ENCODE data around the gene ANKRD63.

The ANKRD63 gene

GRCh38 chr15:40320409-40320808 lies 37.5 kb upstream of the ANKRD63 start:
- Histone ChIP-seq H4K20me1 (ENCODE audit: insufficient read depth, low read length) (no peaks in the 10 kb centered on the region), H3K9me2 (ENCODE audit: low read depth, low read length) (no peaks in the 10 kb centered on the region), H3K9ac (ENCODE audit: low read length) (no peak overlapping the region), H3K4me3 (ENCODE audit: low read depth, low read length, poor library complexity, severe bottlenecking) (no peak overlapping the region), H3F3A (ENCODE audit: insufficient read depth, low read length) (no peaks in the 10 kb centered on the region), H2AFZ (ENCODE audit: low read length) (no peak overlapping the region), H3K4me1 (ENCODE audit: insufficient read depth, low read length, severe bottlenecking) (peaks cover 8% of the 10 kb centered on the region), H3K9me3 (ENCODE audit: low read length) (no peaks in the 10 kb centered on the region), H3K27me3 (ENCODE audit: insufficient read depth, low read length) (no peaks in the 10 kb centered on the region), H3K4me2 (ENCODE audit: low read length) (no peak overlapping the region), H3K27ac (ENCODE audit: low read depth, low read length, poor library complexity, severe bottlenecking) (no peak overlapping the region), H3K79me2 (ENCODE audit: insufficient read depth, low read length) (no peaks in the 10 kb centered on the region), H3K36me3 (ENCODE audit: insufficient read depth, low read length) (no peaks in the 10 kb centered on the region)
- TF ChIP-seq EZH2 (IDR thresholded peaks at IDR 0.05; ENCODE audit: borderline replicate concordance, low read length), result no peak
- no peak for TF ChIP-seq CTCF (IDR thresholded peaks at IDR 0.05; ENCODE audit: low read length)

- Histone ChIP-seq H3K27me3 (ENCODE audit: insufficient read depth, low read length) (no peaks in the 10 kb centered on the region), H3K36me3 (ENCODE audit: insufficient read depth, low read length) (no peaks in the 10 kb centered on the region), H3F3A (ENCODE audit: insufficient read depth, low read length) (no peaks in the 10 kb centered on the region), H3K4me2 (ENCODE audit: low read length) (no peak overlapping the region), H4K20me1 (ENCODE audit: insufficient read depth, low read length) (no peaks in the 10 kb centered on the region), H3K4me3 (ENCODE audit: low read depth, low read length, poor library complexity, severe bottlenecking) (no peak overlapping the region), H3K9ac (ENCODE audit: low read length) (no peak overlapping the region), H3K9me3 (ENCODE audit: low read length) (no peaks in the 10 kb centered on the region), H3K27ac (ENCODE audit: low read depth, low read length, poor library complexity, severe bottlenecking) (no peak overlapping the region), H3K4me1 (ENCODE audit: insufficient read depth, low read length, severe bottlenecking) (peaks cover 8% of the 10 kb centered on the region), H3K79me2 (ENCODE audit: insufficient read depth, low read length) (no peaks in the 10 kb centered on the region), H3K9me2 (ENCODE audit: low read depth, low read length) (no peaks in the 10 kb centered on the region), H2AFZ (ENCODE audit: low read length) (no peak overlapping the region)
- no peak for TF ChIP-seq EZH2 (IDR thresholded peaks at IDR 0.05; ENCODE audit: borderline replicate concordance, low read length)
- no peak for TF ChIP-seq CTCF (IDR thresholded peaks at IDR 0.05; ENCODE audit: low read length)
Measured at GRCh38 chr15:40317580-40317979, 34.7 kb upstream of the ANKRD63 start.

- no peaks in the 10 kb centered on the region for H3K9me3 ChIP-seq (ENCODE audit: low read length)
- H2AFZ ChIP-seq (ENCODE audit: low read length), result no peak overlapping the region
- H3K9ac ChIP-seq (ENCODE audit: low read length), result no peak overlapping the region
- no peak overlapping the region for H3K4me2 ChIP-seq (ENCODE audit: low read length)
- no peak overlapping the region for H3K27ac ChIP-seq (ENCODE audit: low read depth, low read length, poor library complexity, severe bottlenecking)
- no peaks in the 10 kb centered on the region for H3K9me2 ChIP-seq (ENCODE audit: low read depth, low read length)
- TF ChIP-seq CTCF (IDR thresholded peaks at IDR 0.05; ENCODE audit: low read length), result no peak
- no peak for TF ChIP-seq EZH2 (IDR thresholded peaks at IDR 0.05; ENCODE audit: borderline replicate concordance, low read length)
- no peak overlapping the region for H3K4me3 ChIP-seq (ENCODE audit: low read depth, low read length, poor library complexity, severe bottlenecking)
- H4K20me1 ChIP-seq (ENCODE audit: insufficient read depth, low read length), result no peaks in the 10 kb centered on the region
- peaks cover 5% of the 10 kb centered on the region for H3K4me1 ChIP-seq (ENCODE audit: insufficient read depth, low read length, severe bottlenecking)
- no peaks in the 10 kb centered on the region for H3K36me3 ChIP-seq (ENCODE audit: insufficient read depth, low read length)
- no peaks in the 10 kb centered on the region for H3F3A ChIP-seq (ENCODE audit: insufficient read depth, low read length)
- no peaks in the 10 kb centered on the region for H3K27me3 ChIP-seq (ENCODE audit: insufficient read depth, low read length)
- H3K79me2 ChIP-seq (ENCODE audit: insufficient read depth, low read length), result no peaks in the 10 kb centered on the region
Measured at GRCh38 chr15:40316931-40317330, 34.1 kb upstream of the ANKRD63 start.
